Spleen (tissue), 11 donors: ENCODE results near the gene TXNDC2. TPM values are rescaled to one million over a fixed set of nuclear protein-coding genes. Genes with fewer than 3 reads are reported as not detected.

ENCODE experiments used
- DNase-seq: peaks from one replicate; pipeline ENCODE4 v3.0.0-alpha.2; 2020
- H3K27ac ChIP-seq, 8 donors: fragments of 200-600 bp; sonication (generic) in 7 of 8; 1 replicate in 4 of 8; 2 replicates in 4 of 8; pipeline versions ENCODE4 v1.5.0 to v1.8.0; 2016 to 2021; ENCODE audit warnings: inconsistent platforms in 4 of 8, mild to moderate bottlenecking in 4 of 8, moderate library complexity in 1 of 8
- H3K27me3 ChIP-seq, 7 donors: fragments of 200-600 bp; sonication (generic) in 6 of 7; replicated peaks in 1 of 7; 1 replicate in 4 of 7; 2 replicates in 3 of 7; pipeline versions ENCODE4 v1.5.0 to v1.8.0; 2016 to 2021; ENCODE audit warnings: inconsistent platforms in 3 of 7, mild to moderate bottlenecking in 1 of 7
- H3K36me3 ChIP-seq, 6 donors: fragments of 200-600 bp; sonication (generic) in 5 of 6; 1 replicate in 4 of 6; 2 replicates in 2 of 6; pipeline versions ENCODE4 v1.5.0 to v1.8.0; 2016 to 2021; ENCODE audit warnings: inconsistent platforms in 2 of 6
- H3K4me1 ChIP-seq, 6 donors: fragments of 200-600 bp; sonication (generic) in 5 of 6; 1 replicate in 3 of 6; 2 replicates in 3 of 6; pipeline versions ENCODE4 v1.5.0 to v1.8.0; 2016 to 2021; ENCODE audit warnings: inconsistent platforms in 3 of 6
- H3K4me3 ChIP-seq, 8 donors: fragments of 200-600 bp; sonication (generic) in 7 of 8; 1 replicate in 4 of 8; 2 replicates in 4 of 8; pipeline versions ENCODE4 v1.5.0 to v1.8.0; 2016 to 2021; ENCODE audit warnings: inconsistent platforms in 4 of 8, mild to moderate bottlenecking in 4 of 8, moderate library complexity in 2 of 8
- H3K9me3 ChIP-seq, 8 donors: fragments of 200-600 bp; sonication (generic) in 7 of 8; 1 replicate in 4 of 8; 2 replicates in 4 of 8; pipeline versions ENCODE4 v1.5.0 to v1.8.0; 2016 to 2021; ENCODE audit warnings: inconsistent platforms in 4 of 8
- CTCF ChIP-seq, 11 experiments: fragments of 200-600 bp in 7 of 11; fragments of 450-650 bp in 4 of 11; sonication (generic) in 4 of 11; IDR thresholded peaks in 8 of 11; conservative IDR thresholded peaks in 3 of 11; 1 replicate in 7 of 11; 2 replicates in 4 of 11; pipeline versions ENCODE4 v1.4.0 to v1.8.0; 2016 to 2021; ENCODE audit warnings: antibody characterized with exemption in 11 of 11, inconsistent platforms in 4 of 11, mild to moderate bottlenecking in 1 of 11
- POLR2A ChIP-seq, 3 donors: fragments of 450-650 bp; IDR thresholded peaks; one replicate each; pipeline ENCODE4 v1.5.1; 2017; ENCODE audit warnings: antibody characterized with exemption in 3 of 3, mild to moderate bottlenecking in 1 of 3
- POLR2AphosphoS5 ChIP-seq, 3 donors: sonication (generic); formaldehyde crosslinking; IDR thresholded peaks; one replicate each; pipeline ENCODE4 v1.5.1; 2017; ENCODE audit warnings: antibody characterized with exemption in 3 of 3
- WGBS, 5 donors: extraction: QIAGEN DNeasy Blood & Tissue Kit in 3 of 5; methylation state at CpG; one replicate each; pipeline versions ENCODE4 v1.1.5 to v1.1.7; 2013 to 2018; 5-methylcytosine and 5-hydroxymethylcytosine counted together
- intact Hi-C: fragments of 100-400 bp; cut with DNase I; formaldehyde crosslinking; loops from one replicate; pipeline ENCODE4 v1.15.0; 2023; ENCODE audit warnings: low total_unique reads
- polyA plus RNA-seq, 3 donors: library from polyadenylated mRNA; stranded (reverse); fragments of 200-250 nt; gene quantifications; one replicate each; pipeline ENCODE4 v1.2.1, GENCODE V29; 2013
- total RNA-seq, 7 donors: library from RNA; depleted of rRNA in 3 of 7; stranded (reverse); fragments of >200 nt in 3 of 7; fragmentation: NEBNext Ultra II Directional in 4 of 7; extraction: Animal tissue kit (Norgen Biotek cat#: 25700) in 4 of 7; gene quantifications; one replicate each; pipeline versions ENCODE4 v1.1.0 to v1.2.1, GENCODE V29; 2016 to 2021
- donor health status: healthy with polysubstance abuse.
- donor health status: DM: no; HTN: no; CAD: no; lungs with moderate emphysema.
- donor health status: DM: no; HTN: no; CAD: no.
- donor health status: Bipolar disorder and iron deficiency.
- donor health status: healthy.
- donor health status: DM: no; HTN: no; CAD: no.
- donor health status: DM: yes; HTN: yes; CAD: no.

The TXNDC2 gene
- total and polyA plus RNA-seq, 10 donors = 0.03 to 0.93 (median 0.41) TPM; not detected in 4

GRCh38 chr18:9859232-9859631 is 26.5 kb upstream of the TXNDC2 start:
- TF ChIP-seq CTCF (IDR thresholded peaks at IDR 0.05 in 8 of 11, conservative IDR thresholded peaks at IDR 0.05 in 3 of 11) = no peak
- no peak for TF ChIP-seq POLR2AphosphoS5 (IDR thresholded peaks at IDR 0.05)
- no peak for TF ChIP-seq POLR2A (IDR thresholded peaks at IDR 0.05)
- Histone ChIP-seq H3K27ac (no peak overlapping the region), H3K27me3 (no peaks in the 10 kb centered on the region), H3K36me3 (peaks cover 0 to 54% (median 0%) of the 10 kb centered on the region in 6 donors), H3K4me3 (no peak overlapping the region), H3K9me3 (no peaks in the 10 kb centered on the region), H3K4me1 (peaks cover 0 to 30% (median 13%) of the 10 kb centered on the region in 6 donors)
- DNase-seq = no peak
- WGBS, 5 donors = 83 to 91% (median 86%) methylated on average over 7 of the region's 7 CpGs
- intact Hi-C loops = no loop called here

GRCh38 chr18:9860682-9861081 is 25.1 kb upstream of the TXNDC2 start:
- Histone ChIP-seq H3K36me3 (peaks cover 0 to 54% (median 0%) of the 10 kb centered on the region in 6 donors), H3K27me3 (no peaks in the 10 kb centered on the region), H3K4me3 (no peak overlapping the region), H3K9me3 (peaks cover 3 to 11% (median 9%) of the 10 kb centered on the region in 8 donors), H3K27ac (no peak overlapping the region), H3K4me1 (peaks cover 0 to 16% (median 4%) of the 10 kb centered on the region in 6 donors)
- 47 to 97% (median 48%) methylated on average over 4 of the region's 4 CpGs for WGBS, 5 donors
- no peak for DNase-seq
- intact Hi-C loops = no loop called here
- TF ChIP-seq POLR2AphosphoS5 (IDR thresholded peaks at IDR 0.05) (no peak), POLR2A (IDR thresholded peaks at IDR 0.05) (no peak), CTCF (IDR thresholded peaks at IDR 0.05 in 8 of 11, conservative IDR thresholded peaks at IDR 0.05 in 3 of 11) (no peak)

GRCh38 chr18:9861157-9861556 is 24.6 kb upstream of the TXNDC2 start:
- no peak overlapping the region for H3K4me3 ChIP-seq
- H3K27ac ChIP-seq = no peak overlapping the region
- peaks cover 0 to 11% (median 2%) of the 10 kb centered on the region in 6 donors for H3K4me1 ChIP-seq
- H3K27me3 ChIP-seq = no peaks in the 10 kb centered on the region
- peaks cover 0 to 54% (median 0%) of the 10 kb centered on the region in 6 donors for H3K36me3 ChIP-seq
- TF ChIP-seq POLR2A (IDR thresholded peaks at IDR 0.05) = no peak
- TF ChIP-seq CTCF (IDR thresholded peaks at IDR 0.05 in 8 of 11, conservative IDR thresholded peaks at IDR 0.05 in 3 of 11) = no peak
- no peak for TF ChIP-seq POLR2AphosphoS5 (IDR thresholded peaks at IDR 0.05)
- intact Hi-C loops = no loop called here
- no peak for DNase-seq
- peaks cover 3 to 16% (median 13%) of the 10 kb centered on the region in 8 donors for H3K9me3 ChIP-seq

GRCh38 chr18:9861933-9862332 is 23.8 kb upstream of the TXNDC2 start:
- H3K27me3 ChIP-seq = no peaks in the 10 kb centered on the region
- intact Hi-C loops = no loop called here
- peaks cover 0 to 4% (median 0%) of the 10 kb centered on the region in 6 donors for H3K4me1 ChIP-seq
- peak overlapping the region in 1 of 8 donors; percentile 5 for H3K27ac ChIP-seq
- TF ChIP-seq POLR2AphosphoS5 (IDR thresholded peaks at IDR 0.05) = no peak
- no peak for TF ChIP-seq CTCF (IDR thresholded peaks at IDR 0.05 in 8 of 11, conservative IDR thresholded peaks at IDR 0.05 in 3 of 11)
- TF ChIP-seq POLR2A (IDR thresholded peaks at IDR 0.05) = no peak
- H3K9me3 ChIP-seq = peaks cover 3 to 22% (median 16%) of the 10 kb centered on the region in 8 donors
- no peak overlapping the region for H3K4me3 ChIP-seq
- peaks cover 0 to 54% (median 0%) of the 10 kb centered on the region in 6 donors for H3K36me3 ChIP-seq
- no peak for DNase-seq
- WGBS, 5 donors = 59 to 83% (median 69%) methylated on average over 4 of the region's 4 CpGs
